Breast epithelium (tissue), 4 donors: ENCODE results near the gene KRTAP10-8. TPM values are rescaled to one million over a fixed set of nuclear protein-coding genes. Genes with fewer than 3 reads are reported as not detected.
"Not testable (repeated sequence)": the region's sequence is repeated elsewhere in the genome, so short reads cannot be mapped to it uniquely, and the experiment has no call there.

Source experiments
- DNase-seq, 2 donors: peaks; one replicate each; pipeline ENCODE4 v3.0.0-alpha.2; 2019; ENCODE audit warnings: low spot score in 2 of 2
- H3K27ac ChIP-seq, 2 donors: fragments of 200-600 bp; sonication (generic) in 1 of 2; one replicate each; pipeline ENCODE4 v1.5.1; 2016 to 2019; ENCODE audit warnings: mild to moderate bottlenecking in 1 of 2
- H3K27me3 ChIP-seq, 2 donors: fragments of 200-600 bp; sonication (generic) in 1 of 2; one replicate each; pipeline versions ENCODE4 v1.5.1 to v1.6.0; 2017 to 2019; ENCODE audit warnings: control low read depth in 1 of 2, mild to moderate bottlenecking in 1 of 2
- H3K36me3 ChIP-seq: fragments of 200-600 bp; one replicate; pipeline ENCODE4 v1.5.1; 2019
- H3K4me1 ChIP-seq, 2 donors: fragments of 200-600 bp; sonication (generic); one replicate each; pipeline ENCODE4 v1.5.1; 2016 to 2019; ENCODE audit warnings: control low read depth in 1 of 2
- H3K4me3 ChIP-seq, 3 donors: fragments of 200-600 bp; sonication (generic); 1 replicate in 2 of 3; 2 replicates in 1 of 3; pipeline ENCODE4 v1.5.1; 2016 to 2019; ENCODE audit warnings: mild to moderate bottlenecking in 3 of 3, moderate library complexity in 2 of 3
- H3K9me3 ChIP-seq, 2 donors: fragments of 200-600 bp; sonication (generic) in 1 of 2; one replicate each; pipeline ENCODE4 v1.5.1; 2016 to 2019; ENCODE audit warnings: control low read depth in 1 of 2
- CTCF ChIP-seq, 3 donors: fragments of 450-650 bp; IDR thresholded peaks; one replicate each; pipeline ENCODE4 v1.5.1; 2016 to 2017; ENCODE audit warnings: antibody characterized with exemption in 3 of 3, mild to moderate bottlenecking in 3 of 3, moderate library complexity in 3 of 3
- POLR2A ChIP-seq: fragments of 450-650 bp; IDR thresholded peaks from one replicate; pipeline ENCODE4 v1.6.1; 2016; ENCODE audit warnings: antibody characterized with exemption, mild to moderate bottlenecking, moderate library complexity
- POLR2AphosphoS5 ChIP-seq, 3 donors: sonication (generic); formaldehyde crosslinking; IDR thresholded peaks; one replicate each; pipeline ENCODE4 v1.6.1; 2017; ENCODE audit warnings: antibody characterized with exemption in 3 of 3
- intact Hi-C: fragments of 100-400 bp; cut with DNase I; formaldehyde crosslinking; loops from one replicate; pipeline ENCODE4 v1.15.1; 2023; ENCODE audit warnings: low total_unique reads
- total RNA-seq, 3 donors: library from RNA; depleted of rRNA; stranded (reverse); fragments of >200 nt; gene quantifications; one replicate each; pipeline ENCODE4 v1.1.0, GENCODE V29; 2016

Gene KRTAP10-8
- total RNA-seq, 3 donors from 2014 or later = not detected

GRCh38 chr21:44579833-44580144, 32.1 kb upstream of the KRTAP10-8 start:
- intact Hi-C loops = no loop called here
- DNase-seq = peak in 1 of 2 donors; percentile 24
- H3K9me3 ChIP-seq = peaks cover 25 to 38% of the 10 kb centered on the region in 2 donors
- no peak overlapping the region for H3K4me3 ChIP-seq
- TF ChIP-seq CTCF (IDR thresholded peaks at IDR 0.05) (no peak), POLR2A (no peak), POLR2AphosphoS5 (IDR thresholded peaks at IDR 0.05) (no peak)
- H3K4me1 ChIP-seq = no peaks in the 10 kb centered on the region
- H3K36me3 ChIP-seq = no peaks in the 10 kb centered on the region
- H3K27ac ChIP-seq = no peak overlapping the region
- peaks cover 0 to 5% of the 10 kb centered on the region in 2 donors for H3K27me3 ChIP-seq

GRCh38 chr21:44580231-44580821, 31.6 kb upstream of the KRTAP10-8 start, which contains the start of gene KRTAP10-5:
KRTAP10-5 (minus strand) TSS chr21:44580604; CDS start chr21:44580578, 26 bp downstream.
- H3K27ac ChIP-seq, H3K27me3 ChIP-seq, H3K4me1 ChIP-seq, H3K4me3 ChIP-seq, intact Hi-C loops, H3K36me3 ChIP-seq: not testable (repeated sequence)
- peaks cover 25 to 38% of the 10 kb centered on the region in 2 donors for H3K9me3 ChIP-seq
- peak in 1 of 2 donors; percentile 22 for DNase-seq

GRCh38 chr21:44581158-44581557, 30.7 kb upstream of the KRTAP10-8 start:
- H3K4me3 ChIP-seq = no peak overlapping the region
- peaks cover 0 to 15% of the 10 kb centered on the region in 2 donors for H3K27me3 ChIP-seq
- no peaks in the 10 kb centered on the region for H3K4me1 ChIP-seq
- H3K36me3 ChIP-seq = no peaks in the 10 kb centered on the region
- intact Hi-C loops = no loop called here
- no peak overlapping the region for H3K27ac ChIP-seq
- DNase-seq = no peak
- peaks cover 29 to 31% of the 10 kb centered on the region in 2 donors for H3K9me3 ChIP-seq
- TF ChIP-seq POLR2AphosphoS5 (IDR thresholded peaks at IDR 0.05) = no peak
- no peak for TF ChIP-seq POLR2A
- TF ChIP-seq CTCF (IDR thresholded peaks at IDR 0.05) = no peak

- peaks cover 22 to 30% of the 10 kb centered on the region in 2 donors for H3K9me3 ChIP-seq
- intact Hi-C loops = no loop called here
- DNase-seq = no peak
- TF ChIP-seq CTCF (IDR thresholded peaks at IDR 0.05) (no peak), POLR2AphosphoS5 (IDR thresholded peaks at IDR 0.05) (no peak), POLR2A (no peak)
- H3K36me3 ChIP-seq = no peaks in the 10 kb centered on the region
- peaks cover 0 to 19% of the 10 kb centered on the region in 2 donors for H3K27me3 ChIP-seq
- no peaks in the 10 kb centered on the region for H3K4me1 ChIP-seq
- H3K4me3 ChIP-seq = no peak overlapping the region
- H3K27ac ChIP-seq = no peak overlapping the region
Measured at GRCh38 chr21:44582055-44582454, 29.8 kb upstream of the KRTAP10-8 start.

- no peak overlapping the region for H3K4me3 ChIP-seq
- peaks cover 16 to 25% of the 10 kb centered on the region in 2 donors for H3K9me3 ChIP-seq
- intact Hi-C loops = no loop called here
- peaks cover 0 to 19% of the 10 kb centered on the region in 2 donors for H3K27me3 ChIP-seq
- H3K27ac ChIP-seq = no peak overlapping the region
- no peaks in the 10 kb centered on the region for H3K36me3 ChIP-seq
- peak in 1 of 2 donors; percentile 33 for DNase-seq
- no peak for TF ChIP-seq POLR2A
- TF ChIP-seq POLR2AphosphoS5 (IDR thresholded peaks at IDR 0.05) = no peak
- TF ChIP-seq CTCF (IDR thresholded peaks at IDR 0.05) = no peak
- H3K4me1 ChIP-seq = no peaks in the 10 kb centered on the region
Measured at GRCh38 chr21:44583089-44583799, 28.6 kb upstream of the KRTAP10-8 start.
